Measurements from ENCODE around the gene KRT71.
"Not testable (repeated sequence)": the region's sequence is repeated elsewhere in the genome, so short reads cannot be mapped to it uniquely, and the experiment has no call there.

KRT71 gene

DNA sequence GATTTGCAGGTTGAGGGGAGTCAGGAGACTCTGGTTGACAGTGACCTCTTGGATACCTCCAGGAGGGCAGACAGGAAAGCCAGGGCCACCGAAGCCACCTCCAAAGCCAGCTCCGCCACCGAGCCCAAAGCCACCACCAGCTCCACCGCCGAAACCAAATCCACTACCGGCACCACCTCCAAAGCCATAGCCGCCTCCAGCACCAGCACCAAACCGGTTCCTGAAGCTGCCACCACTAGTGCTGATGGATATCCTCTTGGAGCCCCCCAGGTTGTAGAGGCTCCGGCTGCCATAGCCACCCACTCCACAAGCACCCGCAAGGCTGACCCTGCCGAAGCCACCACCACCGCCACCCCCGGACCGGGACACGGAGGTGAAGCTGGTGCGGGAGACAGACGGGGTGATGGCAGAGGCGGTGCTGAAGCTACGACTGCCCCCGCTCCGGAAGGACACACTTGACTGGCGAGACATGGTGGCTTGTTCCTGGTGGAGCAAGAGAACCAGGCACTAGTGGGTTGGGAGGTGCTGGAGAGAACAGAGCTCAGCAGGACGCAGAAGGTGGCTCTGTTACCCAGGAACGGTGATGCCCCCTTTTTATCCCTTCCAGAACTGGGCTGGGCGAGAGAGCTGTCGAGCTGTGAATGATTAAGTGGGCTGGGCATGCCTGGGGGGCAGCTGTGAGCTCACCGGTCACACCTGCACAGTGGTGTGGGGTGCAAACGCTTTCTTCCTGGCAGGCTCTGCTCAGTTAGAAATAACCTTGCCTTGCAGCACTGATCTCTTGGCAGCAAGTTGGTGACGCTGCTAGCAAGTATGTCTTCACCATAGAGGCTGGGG is 32.9 kb downstream of the KRT71 start, which contains the start of gene KRT5:
Gene KRT5 (minus strand): TSS at position 569 of the 837 bp plus-strand sequence. CDS start 98 bp downstream, at position 471.
- DNase-seq, result no peak

DNA sequence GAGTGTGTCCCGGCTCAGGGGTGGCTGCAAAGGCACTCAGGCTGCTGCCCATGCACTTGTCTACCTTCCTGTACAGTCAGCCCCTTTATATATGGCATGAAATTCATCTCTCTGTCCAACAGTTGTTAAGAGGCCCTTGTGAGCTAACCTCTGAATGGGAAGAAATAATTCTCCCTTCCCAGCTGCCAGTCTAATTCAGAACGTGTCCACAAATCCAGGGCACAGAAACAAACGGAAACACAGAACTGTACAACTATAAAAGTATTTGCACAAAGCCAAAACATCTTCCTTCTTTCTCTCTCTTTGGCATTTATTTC is 33.6 kb downstream of the KRT71 start:
- no peak for DNase-seq

DNA sequence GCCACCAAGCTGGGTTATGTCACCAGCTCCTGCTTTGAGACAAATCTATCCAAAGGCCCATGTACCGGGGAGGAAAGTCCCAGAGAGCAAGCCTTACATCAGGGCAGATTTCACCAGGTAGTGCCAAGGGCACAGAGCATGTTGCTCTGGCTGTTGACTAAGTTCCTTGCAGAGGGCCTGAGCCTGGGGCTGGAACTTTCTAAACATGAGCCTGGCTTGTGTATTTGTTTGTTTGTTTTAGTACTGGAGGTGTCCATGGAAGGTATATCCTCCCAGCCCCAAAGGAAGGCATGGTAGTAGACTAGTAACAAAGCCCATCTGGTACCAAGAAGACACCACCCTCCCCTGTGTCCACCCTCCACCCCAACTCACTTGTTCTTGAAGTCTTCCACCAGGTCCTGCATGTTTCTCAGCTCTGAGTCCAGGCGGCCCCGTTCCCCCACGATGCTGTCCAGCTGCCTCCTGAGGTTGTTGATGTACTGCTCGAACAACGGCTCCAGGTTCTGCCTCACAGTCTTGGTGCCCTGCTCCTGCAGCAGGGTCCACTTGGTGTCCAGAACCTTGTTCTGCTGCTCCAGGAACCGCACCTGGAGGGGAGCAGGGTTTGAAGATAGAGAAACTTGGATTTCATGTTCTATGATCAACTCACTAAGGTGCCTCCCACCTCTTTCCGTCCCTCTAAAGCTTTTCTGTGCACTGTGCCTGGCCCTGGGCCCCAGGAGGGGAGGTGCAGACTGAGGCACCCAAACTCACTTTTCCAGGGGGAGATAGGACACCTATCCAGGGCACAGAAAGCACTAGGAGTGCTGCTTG is 34.2 kb downstream of the KRT71 start:
- no peak for DNase-seq

DNA sequence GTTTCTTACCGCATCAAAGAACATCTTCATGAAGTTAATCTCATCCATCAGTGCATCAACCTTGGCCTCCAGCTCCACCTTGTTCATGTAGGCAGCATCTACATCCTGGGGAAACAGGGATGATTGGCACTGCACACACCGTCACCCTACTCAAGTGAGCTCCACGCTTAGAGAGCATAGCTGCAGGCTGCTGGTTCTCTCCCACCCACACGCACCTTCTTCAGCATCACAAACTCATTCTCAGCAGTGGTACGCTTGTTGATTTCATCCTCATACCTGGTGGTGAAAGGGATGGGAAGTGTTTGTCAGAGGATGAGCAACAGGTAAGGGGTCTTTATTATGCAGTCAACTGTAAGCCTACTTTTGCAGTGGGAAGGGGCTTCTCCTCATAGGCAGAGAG is 35.1 kb downstream of the KRT71 start:
- no peak for DNase-seq

DNA sequence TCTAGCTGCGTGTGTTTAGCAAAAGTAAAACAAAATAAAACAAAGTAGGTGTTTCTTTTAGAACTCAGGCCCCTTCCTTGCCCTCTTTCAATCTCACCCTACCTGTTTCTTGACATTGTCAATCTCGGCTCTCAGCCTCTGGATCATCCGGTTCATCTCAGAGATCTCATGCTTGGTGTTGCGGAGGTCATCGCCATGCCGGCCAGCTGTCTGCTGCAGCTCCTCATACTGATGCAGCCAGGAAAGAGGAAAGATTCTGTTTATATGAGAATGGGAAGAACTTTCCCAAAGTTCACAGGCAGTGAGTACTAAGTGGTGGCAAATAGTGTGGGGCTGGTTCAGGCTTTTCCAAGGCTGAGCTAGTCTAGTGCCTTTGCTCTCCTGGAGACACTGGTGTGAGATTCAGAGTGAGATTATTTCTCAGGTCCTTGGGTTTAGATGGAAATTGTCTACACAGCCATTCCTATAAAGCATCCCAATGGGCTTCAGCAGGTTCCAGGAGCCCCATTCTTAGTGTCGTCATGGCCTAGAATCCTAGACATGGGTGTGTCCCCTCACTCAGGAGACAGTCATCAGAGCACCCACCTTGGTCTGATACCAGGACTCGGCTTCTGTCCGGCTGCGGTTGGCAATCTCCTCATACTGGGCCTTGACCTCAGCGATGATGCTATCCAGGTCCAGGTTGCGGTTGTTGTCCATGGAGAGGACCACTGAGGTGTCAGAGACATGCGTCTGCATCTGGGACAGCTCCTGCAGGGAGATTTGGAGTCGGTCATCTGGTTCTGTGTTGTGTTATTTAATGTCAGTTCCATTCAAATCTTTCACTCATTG is 35.7 kb downstream of the KRT71 start:
- DNase-seq, result no peak

DNA sequence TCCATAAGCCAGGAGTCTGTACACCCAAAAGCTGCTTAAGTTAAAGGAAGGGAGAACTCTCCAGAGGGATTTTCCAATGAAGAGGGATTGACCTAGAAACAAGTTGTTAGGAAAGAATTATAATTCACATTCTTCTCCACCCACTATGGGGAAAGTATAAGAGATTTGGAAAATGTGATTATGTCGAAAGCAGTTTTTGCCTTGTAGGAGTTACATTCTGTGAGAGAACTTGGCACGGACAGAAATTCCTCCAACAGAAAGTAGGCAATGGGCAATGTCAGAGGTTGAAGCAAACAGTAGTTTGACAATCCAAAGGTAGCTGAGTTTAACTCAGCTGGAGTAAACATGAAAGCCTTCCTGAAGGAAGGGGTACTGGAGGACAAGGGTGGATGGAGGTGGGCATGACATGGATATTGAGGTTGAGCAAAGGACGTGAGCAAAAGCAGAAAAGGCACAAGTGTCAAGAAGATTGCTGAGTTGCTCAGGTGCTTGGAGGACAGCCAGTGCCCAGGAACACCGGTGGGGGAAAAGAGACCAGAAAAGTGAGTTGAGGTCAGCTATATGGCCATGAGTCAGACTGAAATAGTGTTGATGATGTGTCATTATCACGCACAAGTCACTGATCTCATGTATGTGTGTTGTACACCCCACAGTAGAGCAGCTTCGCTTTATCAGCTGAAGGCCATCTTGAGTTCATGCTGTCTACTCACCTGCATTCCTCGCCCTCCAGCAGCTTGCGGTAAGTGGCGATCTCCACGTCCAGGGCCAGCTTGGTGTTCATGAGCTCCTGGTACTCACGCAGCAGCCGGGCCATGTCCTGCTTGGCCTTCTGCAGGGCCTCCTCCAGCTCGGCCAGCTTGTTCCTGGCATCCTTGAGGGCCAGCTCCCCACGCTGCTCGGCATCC is 36.8 kb downstream of the KRT71 start:
- no peak for DNase-seq

DNA sequence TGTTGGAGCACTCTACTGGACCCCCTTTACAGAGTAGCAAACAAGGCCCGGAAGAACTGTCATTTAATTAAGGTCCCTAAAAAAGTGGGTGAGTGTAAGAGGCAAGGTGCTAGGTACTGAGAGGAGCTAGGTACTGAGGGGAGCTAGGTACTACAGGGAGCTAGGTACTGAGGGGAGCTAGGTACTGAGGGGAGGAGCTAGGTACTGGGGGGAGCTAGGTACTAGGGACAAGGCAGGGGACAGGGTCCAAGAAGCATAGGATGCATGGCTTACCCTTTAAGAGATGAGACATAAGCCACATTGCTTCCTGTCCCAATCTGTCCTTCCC is 37.7 kb downstream of the KRT71 start:
- no peak for DNase-seq

DNA sequence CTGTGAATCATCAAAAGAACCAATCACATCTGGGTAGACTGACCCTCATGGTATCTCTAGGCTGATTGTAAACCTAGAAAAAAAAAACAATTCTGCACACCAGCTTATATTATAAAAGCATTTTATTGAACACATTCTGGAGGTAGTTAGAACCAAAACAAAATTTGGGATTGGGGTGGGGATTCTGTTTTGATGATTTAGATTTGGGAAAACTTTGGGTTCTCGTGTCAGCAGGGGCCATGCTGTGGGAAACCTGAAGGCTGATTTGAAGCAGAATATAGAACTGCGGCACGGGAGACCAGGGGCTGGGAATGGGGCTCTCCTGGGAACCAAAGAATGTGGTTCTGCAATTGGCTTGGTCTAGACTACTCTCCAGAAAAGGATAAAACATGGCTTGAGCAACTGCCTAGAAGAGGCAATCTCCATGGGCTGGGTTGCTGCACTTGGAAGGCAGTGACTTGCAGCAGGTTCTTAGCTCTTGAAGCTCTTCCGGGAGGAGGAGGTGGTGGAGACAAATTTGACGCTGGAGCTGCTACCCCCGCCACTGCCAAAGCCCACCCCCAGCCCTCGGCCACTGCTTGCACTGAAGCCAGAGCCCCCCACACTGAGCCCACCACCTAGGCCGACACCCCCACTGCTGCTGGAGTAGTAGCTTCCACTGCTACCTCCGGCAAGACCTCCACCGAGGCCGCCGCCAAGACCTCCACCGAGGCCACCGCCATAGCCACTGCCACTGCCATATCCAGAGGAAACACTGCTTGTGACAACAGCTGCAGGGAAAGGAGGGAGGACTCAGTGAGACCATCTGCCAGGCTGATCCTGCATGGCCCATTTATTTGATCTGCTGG is 38.2 kb downstream of the KRT71 start:
- no peak for DNase-seq

DNA sequence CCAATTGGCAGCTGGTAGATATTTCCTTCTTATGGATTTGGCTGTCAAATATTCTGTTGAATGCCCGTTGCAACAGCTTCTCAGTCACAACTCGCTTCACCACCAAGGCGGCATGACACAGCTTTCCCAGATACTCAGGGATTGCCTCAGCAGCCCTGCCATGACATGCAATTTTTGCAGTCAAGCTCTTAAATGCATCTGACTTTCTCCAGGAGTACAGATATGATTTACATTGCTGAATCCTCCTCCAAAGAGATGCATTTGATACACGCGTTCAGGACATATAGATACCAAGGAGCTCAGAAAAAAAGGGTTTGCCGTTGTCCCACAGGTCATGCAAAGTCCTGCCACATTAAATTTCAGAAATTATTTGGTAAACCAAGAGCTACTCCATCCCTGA is 39.2 kb downstream of the KRT71 start:
- no peak for DNase-seq

DNA sequence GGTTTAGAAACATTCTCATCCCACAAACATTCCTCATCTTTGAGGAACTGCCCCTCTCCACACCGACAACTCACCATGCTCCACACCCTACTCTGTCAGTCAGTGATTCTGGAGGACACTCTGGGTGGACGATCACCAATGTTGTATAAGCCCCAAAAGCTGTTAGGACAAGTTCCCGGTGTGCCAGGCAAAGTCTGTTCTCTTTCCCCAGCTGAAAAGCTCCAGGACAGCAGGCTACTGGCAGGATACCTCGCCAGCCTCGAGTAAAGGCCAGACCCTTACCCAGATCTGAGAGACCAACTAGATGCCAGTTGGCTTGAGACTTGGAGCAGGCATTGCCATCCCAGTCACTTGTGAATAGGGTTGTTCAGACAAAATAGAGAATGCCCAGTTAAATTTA is 44.7 kb downstream of the KRT71 start:
- DNase-seq, result no peak

DNA sequence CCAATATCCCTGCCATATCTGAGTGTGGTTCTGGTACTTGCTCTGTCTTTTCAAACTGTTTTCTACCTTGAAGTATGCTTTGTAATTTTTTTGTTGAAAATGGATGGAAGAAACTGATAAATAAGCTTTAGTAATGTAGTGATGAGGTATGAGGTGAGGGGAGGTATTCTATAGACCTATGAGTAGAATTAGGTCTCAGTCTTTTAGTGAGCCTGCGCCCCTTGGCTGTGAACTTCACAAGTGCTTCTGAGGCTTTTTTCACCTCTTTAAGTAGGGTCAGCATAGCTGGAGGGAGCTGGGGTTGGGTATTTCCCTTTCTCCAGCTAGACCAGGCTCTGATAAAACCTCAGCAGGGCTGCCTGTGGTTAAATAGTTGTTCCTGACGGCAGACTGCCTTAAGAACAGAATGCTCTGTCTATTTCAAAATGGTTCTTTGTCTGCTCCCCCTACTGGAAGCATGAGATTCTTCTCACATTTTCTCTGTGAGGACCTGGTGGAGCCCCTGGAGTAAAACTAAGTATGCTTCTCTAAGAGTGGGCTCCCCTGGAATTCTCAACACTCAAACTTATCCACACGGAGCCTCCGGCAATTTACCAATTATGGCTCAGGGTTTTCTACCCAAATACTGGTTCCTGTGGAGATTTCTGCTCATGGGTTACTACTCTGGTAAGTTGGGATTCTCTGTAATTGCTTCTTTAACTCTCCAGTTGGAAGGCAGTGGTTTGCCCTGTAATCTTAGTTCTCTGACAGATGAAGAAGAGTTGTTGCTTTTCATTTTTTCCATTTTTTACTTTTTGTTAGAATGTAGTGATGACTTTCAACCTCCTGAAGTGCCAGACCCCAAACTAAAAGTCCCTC is 45.9 kb downstream of the KRT71 start:
- DNase-seq, result no peak

DNA sequence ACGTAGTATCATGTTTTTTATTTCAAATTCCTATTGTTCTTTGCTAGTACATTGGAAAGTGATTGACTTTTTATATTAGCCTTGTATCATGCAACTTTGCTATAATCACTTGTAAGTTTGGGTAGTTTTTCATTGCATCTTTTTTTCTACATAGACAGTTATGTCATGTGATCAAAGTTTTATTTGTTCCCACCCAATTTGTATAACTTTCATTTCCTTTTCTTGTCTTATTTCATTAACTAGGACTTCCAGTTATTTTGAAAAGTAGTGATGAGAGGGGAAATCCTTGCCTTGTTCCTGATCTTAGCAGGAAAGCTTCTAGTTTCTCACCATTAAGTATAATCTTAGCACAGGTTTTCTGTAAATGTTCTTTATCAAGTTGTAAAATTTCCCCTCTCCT is 50.1 kb downstream of the KRT71 start:
- no peak for DNase-seq

DNA sequence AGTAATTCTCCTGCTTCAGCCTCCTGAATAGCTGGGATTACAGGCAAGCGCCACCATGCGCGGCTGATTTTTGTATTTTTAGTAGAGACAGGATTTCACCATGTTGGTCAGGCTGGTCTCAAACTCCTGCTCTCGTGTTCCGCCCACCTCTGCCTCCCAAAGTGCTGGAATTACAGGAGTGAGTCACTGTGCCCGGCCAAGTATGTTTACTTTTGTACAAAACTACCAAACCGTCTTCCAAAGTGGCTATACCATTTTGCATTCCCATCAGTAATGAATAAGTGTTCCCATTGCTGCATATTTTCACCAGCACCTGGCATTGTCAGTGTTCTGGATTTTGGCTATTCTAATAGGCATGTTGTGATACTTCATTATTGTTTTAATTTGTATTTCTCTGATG is 51.5 kb downstream of the KRT71 start:
- DNase-seq, result no peak

DNA sequence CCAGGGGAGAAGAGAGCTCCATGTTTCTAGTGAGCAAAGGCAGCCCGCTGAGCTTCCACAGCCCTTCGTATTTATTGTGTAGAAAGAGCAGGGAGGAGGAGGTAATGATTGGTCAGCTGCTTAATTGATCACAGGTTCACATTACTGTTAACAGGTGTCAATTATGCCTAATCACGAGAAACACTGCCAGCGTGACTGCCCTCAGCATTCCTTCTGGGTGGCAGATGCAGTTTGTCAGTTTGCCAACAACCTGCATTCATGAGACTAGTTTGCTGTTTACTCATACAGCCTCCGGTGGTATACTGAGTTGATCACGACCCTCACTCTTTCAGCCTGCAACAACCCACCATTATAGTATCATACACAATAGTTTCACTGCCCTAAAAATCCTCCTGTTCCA is 52.4 kb downstream of the KRT71 start:
- not testable (repeated sequence) for DNase-seq

DNA sequence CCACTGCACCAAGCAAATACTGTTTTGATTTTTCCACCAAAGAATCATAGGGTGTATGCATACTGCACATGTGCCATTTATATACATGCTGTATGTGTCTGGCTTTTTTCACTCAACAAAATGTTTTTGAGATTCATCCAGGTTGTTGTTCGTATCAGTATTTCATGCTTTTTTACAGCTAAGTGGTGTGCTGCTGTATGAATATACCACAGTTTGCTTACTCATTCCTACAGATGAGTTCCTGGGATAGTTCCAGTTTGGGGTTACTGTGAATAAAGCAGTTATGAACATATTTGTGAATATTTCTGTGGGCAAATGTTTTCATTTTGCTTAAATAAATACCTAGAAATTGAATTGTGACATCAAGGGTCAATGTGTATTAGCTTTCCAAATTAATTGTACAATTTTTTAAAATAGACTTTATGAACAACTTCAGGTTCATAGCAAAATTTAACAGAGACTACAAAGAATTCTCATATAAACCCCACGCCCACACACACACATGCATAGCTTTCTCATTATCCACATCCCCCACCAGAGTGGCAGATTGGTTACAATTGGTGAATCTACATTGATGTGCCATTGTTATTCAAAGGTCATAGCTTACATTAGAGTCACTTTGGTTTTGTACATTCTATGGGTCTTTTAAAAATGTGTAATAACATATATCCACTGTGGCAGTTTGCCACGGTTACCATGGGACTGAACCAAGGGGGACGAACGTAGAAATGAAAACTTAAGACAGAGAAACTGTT is 53.0 kb downstream of the KRT71 start:
- DNase-seq, result no peak

DNA sequence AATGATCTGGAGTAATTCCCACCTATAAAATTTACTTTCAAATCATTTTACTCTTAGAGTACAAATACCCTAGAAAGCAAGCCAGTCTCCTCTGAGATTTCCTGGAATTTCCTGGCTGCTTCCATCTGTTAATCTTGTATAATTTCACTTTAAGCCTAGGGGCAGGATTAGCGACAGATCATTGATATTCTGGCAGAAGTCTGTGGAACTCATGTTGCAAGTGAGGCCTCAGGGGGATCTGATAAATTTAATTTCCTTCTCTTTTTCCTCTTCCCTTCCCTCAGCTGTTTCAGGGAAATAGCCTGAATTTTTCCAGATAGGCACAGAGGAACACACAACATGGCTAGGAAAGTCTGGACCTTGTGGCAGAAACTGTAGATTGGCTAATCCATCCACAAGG is 54.0 kb downstream of the KRT71 start:
- DNase-seq, result no peak

DNA sequence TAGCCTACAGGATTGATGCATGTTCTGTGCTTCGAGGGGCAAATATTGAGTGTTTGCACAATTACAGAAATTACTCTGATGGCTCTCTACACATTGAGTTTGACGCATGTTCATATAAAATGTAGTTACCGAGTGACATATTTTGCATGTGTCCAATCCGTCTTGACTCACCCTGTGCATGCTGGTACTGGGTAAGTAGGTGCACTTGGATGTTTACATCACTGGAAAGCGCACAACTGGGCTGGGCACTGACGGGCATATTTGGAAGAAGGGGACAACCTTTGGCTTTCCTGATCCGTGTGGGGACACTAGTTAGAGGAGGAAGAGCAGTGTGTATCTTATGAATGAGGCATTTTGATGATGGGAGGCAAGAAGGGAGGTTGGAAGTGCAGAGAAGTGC is 55.0 kb downstream of the KRT71 start:
- DNase-seq, result no peak

DNA sequence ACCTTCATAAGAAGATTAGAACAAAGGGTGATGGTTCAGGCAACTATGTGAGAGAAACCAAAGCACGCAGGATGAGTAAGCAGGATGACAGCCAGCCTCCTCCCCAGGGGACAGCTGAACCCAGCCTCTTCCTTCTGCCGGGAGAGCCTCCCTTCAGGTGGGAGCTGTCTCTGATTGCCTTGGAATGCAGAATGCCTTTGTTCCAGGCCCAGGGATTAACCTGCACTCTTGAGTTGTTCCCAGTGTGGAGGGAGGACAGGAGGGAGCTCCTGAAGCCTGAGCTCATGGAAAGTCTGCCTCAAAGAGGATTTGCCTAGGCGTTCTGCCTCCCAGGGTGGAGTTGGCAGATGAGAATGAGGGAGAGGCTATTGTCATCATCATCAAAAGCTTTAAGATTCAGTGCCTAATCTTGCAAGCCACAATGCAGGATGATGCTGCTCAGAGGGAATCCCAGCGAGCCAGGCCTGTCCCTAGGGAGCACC is 56.3 kb downstream of the KRT71 start:
- DNase-seq, result peak; percentile 37

DNA sequence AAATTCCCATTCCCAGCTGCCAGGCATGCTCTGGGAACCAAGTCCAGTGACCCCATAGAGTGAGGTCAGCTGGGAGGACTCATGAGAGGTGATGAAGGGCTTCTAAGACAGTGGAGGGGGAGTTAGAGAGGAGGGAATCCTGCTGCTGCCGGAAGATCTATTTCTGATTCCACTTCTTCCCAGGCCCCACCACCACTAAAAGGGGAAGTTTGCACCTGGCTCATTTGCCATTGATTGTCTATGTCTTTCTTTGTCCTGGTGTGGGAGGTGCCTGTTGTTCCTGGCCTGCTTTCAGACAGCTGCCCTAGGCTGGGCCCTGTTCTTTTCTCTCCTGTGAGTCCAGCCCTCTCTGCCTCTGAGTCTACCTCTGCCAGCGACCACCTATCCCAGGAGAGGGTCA is 56.9 kb downstream of the KRT71 start:
- no peak for DNase-seq

DNA sequence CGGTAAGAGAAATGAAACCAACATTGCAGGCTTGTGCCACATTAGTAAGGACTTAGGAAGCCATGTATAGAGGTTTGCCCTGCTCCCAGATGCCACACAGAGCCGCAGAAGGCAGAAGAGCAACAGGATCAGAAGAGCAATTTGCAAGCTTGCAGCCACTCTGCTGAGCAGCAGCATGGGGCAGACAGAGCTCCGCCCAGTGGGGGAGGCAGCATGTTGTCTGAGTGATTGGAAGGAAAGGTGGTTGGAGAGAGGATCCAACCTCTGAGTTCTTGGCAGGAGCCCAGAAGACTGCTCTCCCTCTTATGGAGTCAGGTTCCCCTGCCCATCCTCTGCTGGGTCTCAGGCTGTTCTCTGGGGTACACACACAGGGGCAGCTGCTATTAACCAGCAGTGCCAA is 57.6 kb downstream of the KRT71 start:
- DNase-seq, result no peak
